Measurements from ENCODE around the gene TRAF3IP3.
"Not testable (repeated sequence)": the region's sequence is repeated elsewhere in the genome, so short reads cannot be mapped to it uniquely, and the experiment has no call there.

TRAF3IP3 gene

GRCh38 chr1:209768354-209768774, 12.5 kb downstream of the TRAF3IP3 start:
- peak; percentile 71 for DNase-seq (ENCODE audit: low read depth in 2 of 2)

GRCh38 chr1:209769171-209769904, 13.5 kb downstream of the TRAF3IP3 start:
- peak; percentile 65 to 68 for DNase-seq (ENCODE audit: low read depth in 2 of 2)

- no peak for DNase-seq (ENCODE audit: low read depth in 2 of 2)
Measured at GRCh38 chr1:209769971-209770370, 14.1 kb downstream of the TRAF3IP3 start.

DNA sequence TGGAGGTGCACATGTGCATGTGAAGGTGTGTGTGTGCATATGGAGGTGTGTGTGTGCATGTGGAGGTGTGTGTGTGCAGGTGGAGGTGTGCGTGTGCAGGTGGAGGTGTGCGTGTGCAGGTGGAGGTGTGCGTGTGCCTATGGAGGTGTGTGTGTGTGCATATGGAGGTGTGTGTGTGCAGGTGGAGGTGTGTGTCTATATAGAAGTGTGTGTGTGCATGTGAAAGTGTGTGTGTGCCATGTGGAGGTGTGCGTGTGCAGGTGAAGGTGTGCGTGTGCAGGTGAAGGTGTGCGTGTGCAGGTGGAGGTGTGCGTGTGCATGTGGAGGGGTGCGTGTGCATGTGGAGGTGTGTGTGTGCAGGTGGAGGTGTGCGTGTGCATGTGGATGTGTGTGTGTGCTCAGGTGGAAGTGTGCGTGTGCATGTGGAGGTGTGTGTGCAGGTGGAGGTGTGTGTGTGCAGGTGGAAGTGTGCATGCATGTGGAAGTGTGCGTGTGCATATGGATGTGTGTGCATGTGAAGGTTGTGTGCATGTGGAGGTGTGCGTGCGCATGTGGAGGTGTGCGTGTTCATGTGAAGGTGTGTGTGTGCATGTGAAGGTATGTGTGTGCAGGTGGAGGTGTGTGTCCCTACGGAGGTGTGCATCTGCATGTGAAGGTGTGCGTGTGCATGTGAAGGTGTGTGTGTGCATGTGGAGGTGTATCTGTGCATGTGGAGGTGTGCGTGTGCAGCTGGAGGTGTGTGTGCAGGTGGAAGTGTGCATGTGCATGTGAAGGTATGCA, 15.0 kb downstream of the TRAF3IP3 start:
- DNase-seq (ENCODE audit: low read depth in 2 of 2) = no peak

- no peak for DNase-seq (ENCODE audit: low read depth in 2 of 2)
Measured at GRCh38 chr1:209772126-209772525, 16.3 kb downstream of the TRAF3IP3 start.

GRCh38 chr1:209774592-209774991, 18.7 kb downstream of the TRAF3IP3 start:
- no peak for DNase-seq (ENCODE audit: low read depth in 2 of 2)

DNA sequence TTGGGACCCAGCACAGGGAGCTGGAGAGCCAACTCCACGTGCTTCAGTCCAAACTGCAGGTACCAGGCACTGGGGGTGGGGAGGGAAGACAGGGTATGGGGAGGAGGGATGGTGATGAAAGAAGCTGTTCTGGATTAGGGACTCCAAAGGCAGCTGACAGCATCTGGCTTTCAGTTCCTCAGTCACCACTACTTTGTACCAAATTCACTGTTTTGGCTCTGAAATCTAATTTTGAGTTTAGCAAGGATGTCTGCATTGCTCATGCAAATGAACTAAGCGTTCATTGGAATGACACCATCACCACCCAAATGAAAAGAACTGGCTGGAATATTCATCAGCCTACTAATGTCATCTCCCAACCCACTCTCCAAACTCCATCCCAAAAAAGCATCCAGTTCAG, 19.8 kb downstream of the TRAF3IP3 start:
- no peak for DNase-seq (ENCODE audit: low read depth in 2 of 2)

GRCh38 chr1:209777587-209777986, 21.7 kb downstream of the TRAF3IP3 start:
- no peak for DNase-seq (ENCODE audit: low read depth in 2 of 2)

DNA sequence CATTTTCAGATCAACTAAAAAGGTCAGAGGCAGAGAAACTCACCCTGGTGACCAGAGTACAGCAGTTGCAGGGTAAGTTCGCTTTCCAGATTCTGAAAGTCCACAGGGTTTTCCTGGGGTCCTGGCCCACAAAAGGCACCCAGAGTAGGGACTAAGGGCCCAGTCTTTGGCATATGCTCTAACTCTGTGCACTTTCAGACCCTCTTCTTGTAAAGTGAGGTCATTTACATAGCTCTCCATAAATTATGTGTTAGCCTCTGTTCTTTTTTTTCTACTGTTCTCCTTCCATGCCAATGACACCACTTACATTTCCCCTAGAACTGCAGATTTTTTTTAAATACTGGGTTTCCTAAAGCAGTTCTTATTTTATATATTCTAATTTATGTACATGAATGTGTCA, 22.2 kb downstream of the TRAF3IP3 start:
- DNase-seq (ENCODE audit: low read depth in 2 of 2) = no peak

- DNase-seq (ENCODE audit: low read depth in 2 of 2) = no peak
Measured at GRCh38 chr1:209780268-209780667, 24.4 kb downstream of the TRAF3IP3 start.

GRCh38 chr1:209783386-209783785, 27.5 kb downstream of the TRAF3IP3 start:
- DNase-seq (ENCODE audit: low read depth in 2 of 2) = no peak

DNA sequence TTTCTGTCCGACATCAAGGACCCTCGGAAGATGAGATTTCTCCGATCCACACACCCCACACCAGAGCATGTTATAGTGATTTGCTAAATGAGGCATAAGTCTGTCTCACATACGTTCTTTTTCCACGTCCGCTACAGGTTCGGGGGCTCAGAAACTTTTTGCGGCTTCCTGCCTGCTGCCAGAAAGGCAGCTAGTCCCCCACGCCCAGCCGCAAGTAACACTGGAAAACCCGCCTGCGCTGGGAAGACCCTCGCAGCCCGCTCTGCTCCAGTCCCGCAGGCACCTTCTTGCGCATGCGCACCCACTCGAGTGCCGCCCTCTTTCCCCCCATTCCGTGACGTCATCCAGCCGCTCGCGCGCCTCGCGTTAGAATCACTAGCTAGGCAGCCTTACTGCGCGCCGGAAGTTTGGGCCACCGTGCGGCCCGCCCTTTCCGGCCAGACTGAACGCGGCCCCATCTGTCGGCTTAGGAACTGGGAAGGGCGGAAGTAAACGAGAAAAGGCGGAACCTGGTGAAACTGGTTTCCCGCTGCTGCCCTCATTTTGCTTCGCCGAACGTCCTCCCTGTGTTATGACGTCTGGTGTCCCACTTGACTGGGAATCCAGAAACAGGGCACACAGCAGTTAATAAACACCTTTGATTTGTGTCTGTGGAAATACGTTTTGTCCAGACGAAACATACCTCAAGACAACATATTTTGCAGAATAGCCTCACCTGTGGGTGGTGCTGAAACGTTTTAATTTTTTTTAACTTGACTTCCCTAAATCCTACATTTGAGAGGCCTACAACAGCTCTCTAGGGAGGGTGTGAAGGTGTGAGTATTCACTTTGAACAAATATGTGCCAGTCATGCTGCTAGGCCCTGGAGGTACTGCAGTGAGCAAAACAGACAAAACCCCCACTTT, 28.7 kb downstream of the TRAF3IP3 start, which contains the start of gene C1orf74:
C1orf74 (minus strand) TSS at position 295 of the 905 bp plus-strand sequence. CDS start 925 bp downstream, outside the sequence.
- DNase-seq (ENCODE audit: low read depth in 2 of 2) = peak; percentile 99

- no peak for DNase-seq (ENCODE audit: low read depth in 2 of 2)
Measured at GRCh38 chr1:209785592-209785991, 29.7 kb downstream of the TRAF3IP3 start.

DNA sequence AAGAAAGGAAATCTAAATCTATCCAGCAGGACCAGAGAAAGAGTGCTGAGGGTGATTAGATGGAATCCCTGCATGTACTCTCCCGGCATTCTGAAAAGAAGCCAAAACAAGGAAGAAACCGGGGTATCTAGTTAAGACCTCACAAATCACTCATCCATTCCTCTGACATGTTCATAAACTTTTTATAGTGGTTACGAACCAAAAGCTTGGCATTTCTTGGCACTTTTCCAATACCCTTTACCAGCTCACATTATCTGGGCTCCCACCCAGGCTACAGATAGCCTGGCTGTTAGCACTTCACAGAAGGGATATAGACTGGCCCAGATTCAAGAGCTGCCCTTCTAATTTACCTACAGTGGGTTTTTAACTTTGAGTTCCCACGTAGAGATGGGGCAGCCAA, 30.3 kb downstream of the TRAF3IP3 start:
- DNase-seq (ENCODE audit: low read depth in 2 of 2) = no peak

- DNase-seq (ENCODE audit: low read depth in 2 of 2) = no peak
Measured at GRCh38 chr1:209787551-209787950, 31.7 kb downstream of the TRAF3IP3 start.

DNA sequence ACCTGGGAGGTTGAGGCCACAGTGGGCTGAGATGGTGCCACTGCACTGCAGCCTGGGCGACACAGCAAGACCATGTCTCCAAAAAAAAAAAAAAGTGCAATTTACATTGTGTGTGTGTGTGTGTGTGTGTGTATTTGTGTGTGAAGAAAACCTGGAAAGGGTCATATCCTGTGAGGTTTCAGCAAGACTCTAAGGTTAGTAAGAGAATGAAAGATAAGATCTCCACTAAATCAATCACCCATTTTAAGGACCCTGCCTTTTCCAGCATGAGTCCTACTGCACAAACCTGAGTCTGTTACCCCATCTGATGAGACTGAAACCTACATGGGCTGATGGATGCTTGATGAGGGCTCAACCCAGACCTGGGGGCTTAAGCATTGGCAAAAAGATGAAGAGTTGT, 33.4 kb downstream of the TRAF3IP3 start:
- DNase-seq (ENCODE audit: low read depth in 2 of 2) = no peak

DNA sequence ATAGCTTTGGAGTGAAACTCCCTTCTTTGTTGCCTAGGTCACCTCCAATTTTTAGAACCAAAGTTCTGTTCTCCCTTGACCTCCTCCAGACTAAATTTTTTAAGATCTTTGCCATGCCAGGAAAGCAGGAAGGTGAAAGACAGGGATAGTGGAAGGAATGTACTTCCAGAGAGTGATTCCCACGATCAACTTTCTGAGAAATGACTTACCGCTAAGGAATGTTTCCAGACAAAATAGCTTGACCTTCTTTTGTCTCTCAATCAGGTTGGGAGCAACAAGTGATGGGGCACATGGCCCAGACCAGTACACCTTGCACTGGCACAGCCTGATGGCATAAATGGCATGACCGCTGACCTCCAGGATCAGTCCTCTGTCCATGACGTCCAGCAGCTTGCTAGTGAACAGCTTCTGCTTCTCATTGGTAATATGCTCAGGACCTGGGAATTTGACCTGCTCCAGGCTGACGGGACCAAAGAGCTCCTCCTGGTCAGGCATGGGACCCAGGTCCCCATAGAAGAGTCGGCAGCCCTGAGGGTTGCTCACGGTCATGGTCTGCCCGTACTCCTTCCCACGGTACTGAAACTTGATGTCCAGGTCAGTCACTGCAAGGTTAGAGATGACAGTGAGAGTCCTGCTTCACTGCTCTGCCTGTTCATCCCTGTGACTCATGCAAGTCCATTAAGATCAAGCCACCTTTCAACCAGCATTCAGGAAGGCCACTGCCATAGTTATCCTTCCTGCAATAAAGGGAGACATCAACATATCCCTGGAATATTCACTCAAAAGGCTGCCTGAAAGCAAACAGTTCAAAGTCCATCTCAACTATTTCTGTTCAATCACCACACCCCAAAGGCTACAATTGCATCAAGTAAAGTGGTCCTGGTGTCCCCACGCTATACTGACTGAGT, 34.7 kb downstream of the TRAF3IP3 start:
- DNase-seq (ENCODE audit: low read depth in 2 of 2) = no peak

DNA sequence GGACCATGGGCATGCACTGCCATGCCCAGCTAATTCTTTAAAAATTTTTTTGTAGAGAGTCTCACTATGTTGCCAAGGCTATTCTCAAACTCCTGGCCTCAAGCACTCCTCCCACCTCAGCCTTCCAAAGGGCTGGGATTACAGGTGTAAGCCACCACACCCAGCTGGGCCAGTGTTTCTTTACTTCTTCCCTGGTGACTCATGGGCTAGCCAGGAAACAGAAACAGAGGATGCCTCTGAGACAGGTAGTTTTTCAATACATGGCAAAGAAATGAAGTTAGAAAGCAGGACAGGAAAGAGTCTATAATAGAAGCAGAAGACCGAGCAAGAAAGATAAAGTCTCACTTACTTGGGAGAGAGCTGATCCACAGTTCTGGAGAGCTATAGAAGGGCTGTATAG, 36.1 kb downstream of the TRAF3IP3 start:
- DNase-seq (ENCODE audit: low read depth in 2 of 2) = no peak

DNA sequence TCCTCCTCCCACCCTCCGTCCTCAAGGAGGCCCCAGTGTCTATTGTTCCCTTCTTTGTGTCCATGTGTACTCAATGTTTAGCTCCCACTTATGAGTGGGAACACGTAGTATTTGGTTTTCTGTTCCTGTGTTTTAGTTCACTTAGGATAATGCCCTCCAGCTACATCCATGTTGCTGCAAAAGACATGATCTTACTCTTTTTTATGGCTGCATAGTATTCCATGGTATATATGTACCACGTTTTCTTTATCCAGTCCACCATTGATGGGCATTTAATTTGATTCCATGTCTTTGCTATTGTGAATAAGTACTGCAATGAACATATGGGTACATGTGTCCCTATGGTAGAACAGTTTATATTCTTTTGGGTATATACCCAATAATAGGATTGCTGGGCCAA, 37.9 kb downstream of the TRAF3IP3 start:
- DNase-seq (ENCODE audit: low read depth in 2 of 2) = not testable (repeated sequence)

DNA sequence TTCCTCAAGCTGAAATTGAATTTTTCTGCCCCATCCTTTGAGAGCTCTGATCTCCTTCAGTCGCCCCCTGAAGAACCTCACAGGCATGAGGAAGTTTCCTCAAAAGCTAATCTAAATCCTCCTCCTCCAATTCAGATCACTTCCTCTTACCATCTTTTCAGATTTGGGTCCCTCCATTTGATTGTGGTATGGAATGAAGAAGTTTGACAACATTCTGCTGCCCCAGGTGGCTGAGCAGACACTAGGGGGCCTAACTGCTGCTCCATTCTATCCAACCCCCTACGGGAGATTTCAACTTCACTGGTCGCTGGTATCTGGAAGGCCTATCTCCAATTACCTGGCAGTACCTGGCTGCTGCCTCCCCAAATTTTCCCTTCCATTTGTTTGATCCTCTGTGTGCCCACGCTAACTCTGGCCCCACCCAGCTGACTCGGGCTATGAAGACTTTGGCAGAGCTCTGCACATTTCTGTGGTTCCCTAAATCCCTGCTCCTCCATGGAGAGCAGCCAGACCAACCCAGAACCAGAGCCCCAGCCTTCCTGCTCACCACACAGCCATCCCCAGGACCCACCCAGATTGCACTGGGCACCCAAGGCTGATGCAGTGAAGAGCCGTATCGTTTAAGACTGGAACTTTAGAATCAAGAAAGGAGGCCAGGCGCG, 42.3 kb downstream of the TRAF3IP3 start:
- no peak for DNase-seq (ENCODE audit: low read depth in 2 of 2)

Data from stimulated activated CD8-positive, alpha-beta memory T cell treated with anti-CD3 and anti-CD28 coated beads, Interleukin-7, amount 100 ng/mL, for 4 hours (primary cell).